Mesendoderm (in vitro differentiated cells): Measurements from ENCODE around the gene ISOC2.

Experiments used
- DNase-seq: peaks from one replicate; pipeline ENCODE4 v3.0.0; 2013
- H2AK5ac ChIP-seq: 2 replicates; pipeline ENCODE4 v1.6.1; 2013; ENCODE audit warnings: low read length, inconsistent platforms
- H2BK120ac ChIP-seq: 2 replicates; pipeline ENCODE4 v1.6.1; 2013; ENCODE audit warnings: low read depth, mild to moderate bottlenecking, low read length, moderate library complexity, mixed read lengths
- H2BK15ac ChIP-seq: replicated peaks from 2 replicates; pipeline ENCODE4 v1.6.1; 2013; ENCODE audit warnings: low read depth, mild to moderate bottlenecking, moderate library complexity
- H2BK5ac ChIP-seq: 2 replicates; pipeline ENCODE4 v1.6.1; 2013; ENCODE audit warnings: low read length, inconsistent platforms
- H3K18ac ChIP-seq: 2 replicates; pipeline ENCODE4 v1.6.1; 2013; ENCODE audit warnings: mild to moderate bottlenecking, low read length, mixed read lengths
- H3K23ac ChIP-seq: one replicate; pipeline ENCODE4 v1.6.1; 2013; ENCODE audit warnings: low read length
- H3K27ac ChIP-seq: 2 replicates; pipeline ENCODE4 v1.5.1; 2013; ENCODE audit warnings: low read depth, mild to moderate bottlenecking, inconsistent platforms, low read length, moderate library complexity
- H3K27me3 ChIP-seq: 2 replicates; pipeline ENCODE4 v1.6.1; 2013; ENCODE audit warnings: low read length, control low read depth, mild to moderate bottlenecking, inconsistent platforms; ENCODE audit not compliant: insufficient read depth, poor library complexity
- H3K36me3 ChIP-seq: 2 replicates; pipeline ENCODE4 v1.6.1; 2013; ENCODE audit warnings: low read length, inconsistent platforms; ENCODE audit not compliant: control insufficient read depth, insufficient read depth
- H3K4ac ChIP-seq: one replicate; pipeline ENCODE4 v1.6.1; 2013; ENCODE audit warnings: low read depth, mild to moderate bottlenecking, low read length, moderate library complexity
- H3K4me1 ChIP-seq: 2 replicates; pipeline ENCODE4 v1.6.1; 2013; ENCODE audit warnings: low read depth, low read length, inconsistent platforms; ENCODE audit not compliant: control insufficient read depth
- H3K4me2 ChIP-seq: 2 replicates; pipeline ENCODE4 v1.6.1; 2013; ENCODE audit warnings: low read length
- H3K4me3 ChIP-seq: 2 replicates; pipeline ENCODE4 v1.5.1; 2013; ENCODE audit warnings: mild to moderate bottlenecking, low read length
- H3K56ac ChIP-seq: one replicate; pipeline ENCODE4 v1.6.1; 2013; ENCODE audit warnings: low read length
- H3K79me1 ChIP-seq: 2 replicates; pipeline ENCODE4 v1.6.1; 2013; ENCODE audit warnings: low read length, inconsistent platforms
- H3K79me2 ChIP-seq: 2 replicates; pipeline ENCODE4 v1.6.1; 2013; ENCODE audit warnings: mild to moderate bottlenecking, low read length; ENCODE audit not compliant: control insufficient read depth, insufficient read depth
- H3K9ac ChIP-seq: 2 replicates; pipeline ENCODE4 v1.6.1; 2013; ENCODE audit warnings: low read length, inconsistent platforms
- H4K5ac ChIP-seq: one replicate; pipeline ENCODE4 v1.6.1; 2013; ENCODE audit warnings: low read length
- H4K8ac ChIP-seq: one replicate; pipeline ENCODE4 v1.6.1; 2013; ENCODE audit warnings: low read depth, mild to moderate bottlenecking, control low read depth, low read length, moderate library complexity
- WGBS: extraction: QIAGEN DNeasy Blood & Tissue Kit; methylation state at CpG from one replicate; pipeline ENCODE4 v1.1.7; 2013; ENCODE audit warnings: low lambda C conversion rate, missing lambda C conversion rate; ENCODE audit not compliant: insufficient coverage; ENCODE audit errors: extremely low coverage; 5-methylcytosine and 5-hydroxymethylcytosine counted together

Gene ISOC2

GRCh38 chr19:55459950-55460657, 1.3 kb downstream of the ISOC2 start:
- H3K27ac ChIP-seq = no peak overlapping the region
- no peaks in the 10 kb centered on the region for H3K27me3 ChIP-seq
- H3K56ac ChIP-seq = peak overlapping the region; percentile 42
- H3K79me2 ChIP-seq = no peaks in the 10 kb centered on the region
- WGBS = no CpG with 5 or more reads among the region's 16 CpGs
- no peak overlapping the region for H2BK5ac ChIP-seq
- no peak overlapping the region for H3K4me2 ChIP-seq
- H3K9ac ChIP-seq = no peak overlapping the region
- H3K4me3 ChIP-seq = no peak overlapping the region
- no peak overlapping the region for H3K23ac ChIP-seq
- H3K4ac ChIP-seq = no peak overlapping the region
- H4K5ac ChIP-seq = no peak overlapping the region
- no peaks in the 10 kb centered on the region for H3K36me3 ChIP-seq
- no peaks in the 10 kb centered on the region for H3K79me1 ChIP-seq
- H3K18ac ChIP-seq = no peak overlapping the region
- H3K4me1 ChIP-seq = no peaks in the 10 kb centered on the region
- DNase-seq = no peak
- no peak overlapping the region for H2AK5ac ChIP-seq
- no peak overlapping the region for H2BK15ac ChIP-seq
- no peak overlapping the region for H4K8ac ChIP-seq
- H2BK120ac ChIP-seq = no peak overlapping the region

GRCh38 chr19:55459551-55459949, 1.9 kb downstream of the ISOC2 start:
- no peaks in the 10 kb centered on the region for H3K79me1 ChIP-seq
- no peaks in the 10 kb centered on the region for H3K4me1 ChIP-seq
- H3K9ac ChIP-seq = no peak overlapping the region
- H3K18ac ChIP-seq = no peak overlapping the region
- no peak overlapping the region for H3K4me2 ChIP-seq
- no peaks in the 10 kb centered on the region for H3K36me3 ChIP-seq
- H3K4ac ChIP-seq = no peak overlapping the region
- no peak overlapping the region for H3K4me3 ChIP-seq
- H2AK5ac ChIP-seq = no peak overlapping the region
- H2BK5ac ChIP-seq = no peak overlapping the region
- H4K8ac ChIP-seq = no peak overlapping the region
- no peak overlapping the region for H2BK15ac ChIP-seq
- no peak overlapping the region for H3K56ac ChIP-seq
- H3K23ac ChIP-seq = no peak overlapping the region
- no peaks in the 10 kb centered on the region for H3K27me3 ChIP-seq
- no peak overlapping the region for H2BK120ac ChIP-seq
- H4K5ac ChIP-seq = no peak overlapping the region
- no peak for DNase-seq
- H3K79me2 ChIP-seq = no peaks in the 10 kb centered on the region
- no CpG with 5 or more reads among the region's 8 CpGs for WGBS
- H3K27ac ChIP-seq = no peak overlapping the region

- Histone ChIP-seq H3K4ac (no peak overlapping the region), H3K18ac (no peak overlapping the region), H3K27me3 (no peaks in the 10 kb centered on the region), H2BK5ac (no peak overlapping the region), H3K56ac (no peak overlapping the region), H3K4me3 (no peak overlapping the region), H3K27ac (no peak overlapping the region), H3K9ac (no peak overlapping the region), H3K36me3 (no peaks in the 10 kb centered on the region), H2BK15ac (no peak overlapping the region), H3K23ac (no peak overlapping the region), H2AK5ac (no peak overlapping the region), H3K4me2 (no peak overlapping the region), H4K8ac (no peak overlapping the region), H3K4me1 (no peaks in the 10 kb centered on the region), H4K5ac (no peak overlapping the region), H3K79me2 (no peaks in the 10 kb centered on the region), H3K79me1 (no peaks in the 10 kb centered on the region), H2BK120ac (no peak overlapping the region)
- no CpG with 5 or more reads among the region's 16 CpGs for WGBS
- no peak for DNase-seq
Measured at GRCh38 chr19:55457683-55458457, 3.6 kb downstream of the ISOC2 start.

- Histone ChIP-seq H4K8ac (no peak overlapping the region), H2BK5ac (no peak overlapping the region), H2BK15ac (no peak overlapping the region), H3K27me3 (peaks cover 10% of the 10 kb centered on the region), H3K27ac (no peak overlapping the region), H3K4me2 (no peak overlapping the region), H3K4ac (no peak overlapping the region), H3K56ac (no peak overlapping the region), H2BK120ac (no peak overlapping the region), H3K79me1 (no peaks in the 10 kb centered on the region), H4K5ac (no peak overlapping the region), H3K79me2 (no peaks in the 10 kb centered on the region), H3K36me3 (no peaks in the 10 kb centered on the region), H3K9ac (no peak overlapping the region), H2AK5ac (no peak overlapping the region), H3K4me3 (no peak overlapping the region), H3K23ac (no peak overlapping the region), H3K18ac (no peak overlapping the region), H3K4me1 (no peaks in the 10 kb centered on the region)
- no peak for DNase-seq
- WGBS = no CpG with 5 or more reads among the region's 14 CpGs
Measured at GRCh38 chr19:55456347-55456746, 5.1 kb downstream of the ISOC2 start.

GRCh38 chr19:55455576-55456235, 5.7 kb downstream of the ISOC2 start:
- H3K9ac ChIP-seq = no peak overlapping the region
- no peak overlapping the region for H3K18ac ChIP-seq
- H3K23ac ChIP-seq = no peak overlapping the region
- no CpG with 5 or more reads among the region's 11 CpGs for WGBS
- no peak overlapping the region for H3K56ac ChIP-seq
- H2BK120ac ChIP-seq = no peak overlapping the region
- H2BK5ac ChIP-seq = no peak overlapping the region
- no peak overlapping the region for H4K8ac ChIP-seq
- H2AK5ac ChIP-seq = no peak overlapping the region
- no peak overlapping the region for H2BK15ac ChIP-seq
- no peak for DNase-seq
- peaks cover 12% of the 10 kb centered on the region for H3K27me3 ChIP-seq
- H3K4me3 ChIP-seq = no peak overlapping the region
- H3K79me2 ChIP-seq = no peaks in the 10 kb centered on the region
- H3K79me1 ChIP-seq = no peaks in the 10 kb centered on the region
- H3K4ac ChIP-seq = no peak overlapping the region
- H3K4me2 ChIP-seq = no peak overlapping the region
- H3K4me1 ChIP-seq = no peaks in the 10 kb centered on the region
- H4K5ac ChIP-seq = no peak overlapping the region
- no peaks in the 10 kb centered on the region for H3K36me3 ChIP-seq
- H3K27ac ChIP-seq = no peak overlapping the region
